H9 (cell line): ENCODE results near the gene SEMA5A. TPM values are rescaled to one million over a fixed set of nuclear protein-coding genes. Genes with fewer than 3 reads are reported as not detected.

Source experiments
- DNase-seq: peaks from one replicate; pipeline ENCODE4 v3.0.0-alpha.2; 2017
- H2AFZ ChIP-seq: one replicate; pipeline ENCODE4 v1.6.1; 2013; ENCODE audit warnings: mild to moderate bottlenecking, low read length, control low read depth, moderate library complexity
- H2AK5ac ChIP-seq: 2 replicates; pipeline ENCODE4 v1.6.1; 2013; ENCODE audit warnings: low read length, control low read depth, mixed read lengths; ENCODE audit not compliant: insufficient read length
- H2BK120ac ChIP-seq: one replicate; pipeline ENCODE4 v1.6.1; 2013; ENCODE audit warnings: low read depth, mild to moderate bottlenecking, low read length, control low read depth, inconsistent platforms; ENCODE audit not compliant: poor library complexity, severe bottlenecking
- H2BK12ac ChIP-seq: 2 replicates; pipeline ENCODE4 v1.6.1; 2013; ENCODE audit warnings: low read length, control low read depth, mixed read lengths, low read depth; ENCODE audit not compliant: insufficient read length
- H2BK15ac ChIP-seq: 2 replicates; pipeline ENCODE4 v1.6.1; 2013; ENCODE audit warnings: low read depth, low read length, control low read depth
- H2BK20ac ChIP-seq: one replicate; pipeline ENCODE4 v1.6.1; 2013; ENCODE audit warnings: low read depth, mild to moderate bottlenecking, low read length, control low read depth, inconsistent platforms; ENCODE audit not compliant: poor library complexity, severe bottlenecking
- H2BK5ac ChIP-seq: 2 replicates; pipeline ENCODE4 v1.6.1; 2013; ENCODE audit warnings: low read length, control low read depth, mixed read lengths; ENCODE audit not compliant: insufficient read length
- H3K14ac ChIP-seq: 2 replicates; pipeline ENCODE4 v1.6.1; 2013; ENCODE audit warnings: low read length, control low read depth; ENCODE audit not compliant: insufficient read depth
- H3K18ac ChIP-seq: 2 replicates; pipeline ENCODE4 v1.6.1; 2013; ENCODE audit warnings: low read depth, mild to moderate bottlenecking, mixed read lengths, low read length, control low read depth; ENCODE audit not compliant: insufficient read length
- H3K23ac ChIP-seq: 2 replicates; pipeline ENCODE4 v1.6.1; 2013; ENCODE audit warnings: low read length, control low read depth, mixed read lengths, low read depth; ENCODE audit not compliant: insufficient read length
- H3K23me2 ChIP-seq: 2 replicates; pipeline ENCODE4 v1.6.1; 2013; ENCODE audit warnings: low read depth, mild to moderate bottlenecking, mixed read lengths, low read length, control low read depth; ENCODE audit not compliant: insufficient read length, poor library complexity, severe bottlenecking
- H3K27ac ChIP-seq: 2 replicates; pipeline ENCODE4 v1.5.1; 2013; ENCODE audit warnings: low read length, control low read depth, mixed read lengths, low read depth; ENCODE audit not compliant: insufficient read length
- H3K27me3 ChIP-seq: 2 replicates; pipeline ENCODE4 v1.6.1; 2013; ENCODE audit warnings: low read length, control low read depth, inconsistent platforms; ENCODE audit not compliant: insufficient read depth
- H3K4ac ChIP-seq: 2 replicates; pipeline ENCODE4 v1.6.1; 2013; ENCODE audit warnings: low read depth, mild to moderate bottlenecking, control low read depth, inconsistent platforms, low read length, moderate library complexity
- H3K4me1 ChIP-seq: 2 replicates; pipeline ENCODE4 v1.6.1; 2013; ENCODE audit warnings: low read length, control low read depth, inconsistent platforms; ENCODE audit not compliant: insufficient read depth
- H3K4me2 ChIP-seq: 2 replicates; pipeline ENCODE4 v1.6.1; 2013; ENCODE audit warnings: low read length, control low read depth, mixed read lengths; ENCODE audit not compliant: insufficient read length, insufficient read depth
- H3K56ac ChIP-seq: 2 replicates; pipeline ENCODE4 v1.6.1; 2013; ENCODE audit warnings: low read depth, mild to moderate bottlenecking, mixed read lengths, low read length, control low read depth; ENCODE audit not compliant: insufficient read length
- H3K79me1 ChIP-seq: 2 replicates; pipeline ENCODE4 v1.6.1; 2013; ENCODE audit warnings: low read depth, mild to moderate bottlenecking, moderate library complexity, low read length, control low read depth, inconsistent platforms; ENCODE audit not compliant: insufficient read depth, poor library complexity, severe bottlenecking
- H3K79me2 ChIP-seq: 2 replicates; pipeline ENCODE4 v1.6.1; 2013; ENCODE audit warnings: low read length, control low read depth, inconsistent platforms; ENCODE audit not compliant: insufficient read depth
- H3K9ac ChIP-seq: 2 replicates; pipeline ENCODE4 v1.6.1; 2013; ENCODE audit warnings: low read length, control low read depth, mixed read lengths; ENCODE audit not compliant: insufficient read length; ENCODE audit errors: extremely low read depth
- H3K9me3 ChIP-seq: one replicate; pipeline ENCODE4 v1.6.1; 2013; ENCODE audit warnings: low read depth, low read length, inconsistent platforms; ENCODE audit not compliant: control insufficient read depth
- H3T11ph ChIP-seq: one replicate; pipeline ENCODE4 v1.6.1; 2013; ENCODE audit warnings: mild to moderate bottlenecking, low read length, control low read depth, inconsistent platforms
- H4K20me1 ChIP-seq: one replicate; pipeline ENCODE4 v1.6.1; 2013; ENCODE audit not compliant: control insufficient read depth, insufficient read length, insufficient read depth
- H4K5ac ChIP-seq: 2 replicates; pipeline ENCODE4 v1.6.1; 2013; ENCODE audit warnings: low read depth, mild to moderate bottlenecking, mixed read lengths, low read length, control low read depth; ENCODE audit not compliant: insufficient read length
- H4K8ac ChIP-seq: replicated peaks from 2 replicates; pipeline ENCODE4 v1.6.1; 2013; ENCODE audit warnings: low read length, control low read depth, mixed read lengths, low read depth; ENCODE audit not compliant: insufficient read length
- H4K91ac ChIP-seq: 2 replicates; pipeline ENCODE4 v1.6.1; 2013; ENCODE audit warnings: low read depth, mild to moderate bottlenecking, moderate library complexity, mixed read lengths, low read length, control low read depth; ENCODE audit not compliant: insufficient read length
- H3K27ac Mint-ChIP-seq, 3 experiments: 2 replicates in 2 of 3; 3 replicates in 1 of 3; pipeline ENCODE4 v1.8.0; 2020 to 2021; ENCODE audit warnings: mixed read lengths in 3 of 3, mild to moderate bottlenecking in 1 of 3, moderate library complexity in 1 of 3
- H3K27me3 Mint-ChIP-seq: 2 replicates; pipeline ENCODE4 v1.8.0; 2021; ENCODE audit warnings: low read depth, mild to moderate bottlenecking, moderate library complexity, mixed read lengths
- H3K36me3 Mint-ChIP-seq, 3 experiments: 2 replicates in 2 of 3; 3 replicates in 1 of 3; pipeline ENCODE4 v1.8.0; 2020 to 2021; ENCODE audit warnings: low read depth in 3 of 3, mixed read lengths in 3 of 3; ENCODE audit not compliant: insufficient read depth in 1 of 3
- H3K4me1 Mint-ChIP-seq, 2 experiments: 2 replicates each; pipeline ENCODE4 v1.8.0; 2020; ENCODE audit warnings: mixed read lengths in 2 of 2
- H3K4me3 Mint-ChIP-seq, 2 experiments: 2 replicates in 1 of 2; 3 replicates in 1 of 2; pipeline ENCODE4 v1.8.0; 2020 to 2021; ENCODE audit warnings: mild to moderate bottlenecking in 2 of 2, mixed read lengths in 2 of 2, moderate library complexity in 1 of 2
- H3K9me3 Mint-ChIP-seq, 2 experiments: 2 replicates in 1 of 2; 3 replicates in 1 of 2; pipeline ENCODE4 v1.8.0; 2020; ENCODE audit warnings: mild to moderate bottlenecking in 2 of 2, mixed read lengths in 2 of 2, moderate library complexity in 1 of 2
- CTCF ChIP-seq: fragments of 200-600 bp; sonication (generic); conservative IDR thresholded peaks from 3 replicates; pipeline ENCODE4 v1.8.0; 2021; ENCODE audit warnings: antibody characterized with exemption, mild to moderate bottlenecking
- WGBS: extraction: QIAGEN DNeasy Blood & Tissue Kit; methylation state at CpG from one replicate; pipeline ENCODE4 v1.1.7; 2013; ENCODE audit warnings: missing lambda C conversion rate, low lambda C conversion rate, mixed read lengths; ENCODE audit not compliant: insufficient read length; ENCODE audit errors: extremely low coverage; 5-methylcytosine and 5-hydroxymethylcytosine counted together
- total RNA-seq: library from RNA; stranded (reverse); gene quantifications from 2 replicates; pipeline ENCODE4 v1.2.1, GENCODE V29; 2021

SEMA5A gene
- total RNA-seq, 1 experiment from 2014 or later, result 4.3 TPM

GRCh38 chr5:9479990-9480389, 65.9 kb downstream of the SEMA5A start:
- H4K8ac ChIP-seq, result no peak overlapping the region
- H3K9me3 ChIP-seq, result no peaks in the 10 kb centered on the region
- H3K4ac ChIP-seq, result no peak overlapping the region
- no peak overlapping the region for H3K23ac ChIP-seq
- no peak overlapping the region for H3K27ac Mint-ChIP-seq
- peaks cover 13 to 32% (median 26%) of the 10 kb centered on the region in 3 experiments for H3K36me3 Mint-ChIP-seq
- no peaks in the 10 kb centered on the region for H3K79me2 ChIP-seq
- no peak for DNase-seq
- H2BK20ac ChIP-seq, result no peak overlapping the region
- H3K9me3 Mint-ChIP-seq, result peaks cover 21 to 27% of the 10 kb centered on the region in 2 experiments
- H2BK12ac ChIP-seq, result no peak overlapping the region
- no peak overlapping the region for H3K14ac ChIP-seq
- H2BK120ac ChIP-seq, result no peak overlapping the region
- H2BK15ac ChIP-seq, result no peak overlapping the region
- 0 out of 2 replicates have a peak, but pooled peaks cover 2% of the 10 kb centered on the region for H3K4me1 ChIP-seq
- no peak overlapping the region for H2AFZ ChIP-seq
- H3T11ph ChIP-seq, result no peak overlapping the region
- no peak overlapping the region for H3K18ac ChIP-seq
- no peaks in the 10 kb centered on the region for H3K23me2 ChIP-seq
- H3K4me1 Mint-ChIP-seq, result peaks cover 12 to 16% of the 10 kb centered on the region in 2 experiments
- no peak overlapping the region for H4K91ac ChIP-seq
- H3K4me3 Mint-ChIP-seq, result no peak overlapping the region
- no peaks in the 10 kb centered on the region for H3K79me1 ChIP-seq
- H3K56ac ChIP-seq, result no peak overlapping the region
- no peak overlapping the region for H4K5ac ChIP-seq
- no peak overlapping the region for H2BK5ac ChIP-seq
- no peak overlapping the region for H3K9ac ChIP-seq
- no peaks in the 10 kb centered on the region for H4K20me1 ChIP-seq
- no peaks in the 10 kb centered on the region for H3K27me3 Mint-ChIP-seq
- H3K27me3 ChIP-seq, result no peaks in the 10 kb centered on the region
- H3K4me2 ChIP-seq, result no peak overlapping the region
- H2AK5ac ChIP-seq, result no peak overlapping the region
- TF ChIP-seq CTCF, result no peak
- H3K27ac ChIP-seq, result no peak overlapping the region
- WGBS, result no CpG with 5 or more reads among the region's 3 CpGs
